Heart left ventricle (tissue), 16 donors: ENCODE results near the gene SLU7. TPM values are rescaled to one million over a fixed set of nuclear protein-coding genes. Genes with fewer than 3 reads are reported as not detected.

Experiments used
- ATAC-seq, 4 donors: fragments of 200-7000 bp; cut with Tn5 transposase; one replicate each; pipeline ENCODE4 v1.9.1; 2020 to 2022; ENCODE audit warnings: moderate library complexity in 4 of 4, mild to moderate bottlenecking in 3 of 4, moderate number of reproducible peaks in 1 of 4
- DNase-seq, 5 donors: peaks; one replicate each; pipeline ENCODE4 v3.0.0-alpha.2; 2020
- H3K27ac ChIP-seq, 12 donors: fragments of 200-600 bp; sonication (generic) in 4 of 12; one replicate each; pipeline versions ENCODE4 v1.5.0 to v1.8.0; 2016 to 2022; ENCODE audit warnings: mild to moderate bottlenecking in 2 of 12
- H3K27me3 ChIP-seq, 9 donors: fragments of 200-600 bp; sonication (generic) in 2 of 9; one replicate each; pipeline versions ENCODE4 v1.5.1 to v1.8.0; 2016 to 2022; ENCODE audit warnings: mild to moderate bottlenecking in 3 of 9
- H3K36me3 ChIP-seq, 9 donors: fragments of 200-600 bp; sonication (generic) in 2 of 9; one replicate each; pipeline versions ENCODE4 v1.5.0 to v1.8.0; 2018 to 2022; ENCODE audit warnings: mild to moderate bottlenecking in 2 of 9
- H3K4me1 ChIP-seq, 12 donors: fragments of 200-600 bp; sonication (generic) in 4 of 12; one replicate each; pipeline versions ENCODE4 v1.5.0 to v1.8.0; 2016 to 2022; ENCODE audit warnings: mild to moderate bottlenecking in 3 of 12
- H3K4me3 ChIP-seq, 12 donors: fragments of 200-600 bp; sonication (generic) in 4 of 12; one replicate each; pipeline versions ENCODE4 v1.5.0 to v1.8.0; 2017 to 2022; ENCODE audit warnings: mild to moderate bottlenecking in 9 of 12, moderate library complexity in 4 of 12
- H3K9me3 ChIP-seq, 12 donors: fragments of 200-600 bp; sonication (generic) in 4 of 12; one replicate each; pipeline versions ENCODE4 v1.5.0 to v1.8.0; 2016 to 2022; ENCODE audit warnings: mild to moderate bottlenecking in 1 of 12
- POLR2A ChIP-seq, 2 donors: fragments of 450-650 bp; IDR thresholded peaks; one replicate each; pipeline ENCODE4 v1.6.1; 2017; ENCODE audit warnings: antibody characterized with exemption in 2 of 2, mild to moderate bottlenecking in 2 of 2, moderate library complexity in 2 of 2
- WGBS, 4 donors: extraction: QIAGEN DNeasy Blood & Tissue Kit in 2 of 4; methylation state at CpG; one replicate each; pipeline versions ENCODE4 v1.1.5 to v1.1.7; 2013 to 2018; 5-methylcytosine and 5-hydroxymethylcytosine counted together
- intact Hi-C, 10 donors: fragments of 100-400 bp; cut with DNase I; formaldehyde crosslinking; loops; one replicate each; pipeline versions ENCODE4 v1.11.1 to v1.14.2; 2022
- polyA plus RNA-seq, 2 donors: library from polyadenylated mRNA; stranded (reverse); fragments of 200-250 nt; gene quantifications; one replicate each; pipeline ENCODE4 v1.2.3, GENCODE V29; 2013
- total RNA-seq, 9 donors: library from RNA; depleted of rRNA in 2 of 9; stranded (reverse); fragments of >200 nt in 2 of 9; fragmentation: NEBNext Ultra II Directional in 3 of 9; extraction: Animal tissue kit (Norgen Biotek cat#: 25700) in 3 of 9; gene quantifications; one replicate each; pipeline versions ENCODE4 v1.1.0 to v1.2.4, GENCODE V29; 2016 to 2023
- TF ChIP-seq, protein P1 (sequence below), 12 donors: fragments of 200-600 bp; sonication (generic) in 4 of 12; IDR thresholded peaks; one replicate each; pipeline versions ENCODE4 v1.5.0 to v1.8.0; 2018 to 2022; ENCODE audit warnings: antibody characterized with exemption in 12 of 12, mild to moderate bottlenecking in 5 of 12
- donor health status: ischemic (EF 13 %, LVEDD 7.1; RV severe dilation, severe dysfunction).
- donor health status: healthy with polysubstance abuse.
- donor health status: DM: no; HTN: yes; CAD: no.
- donor health status: DM: no; HTN: no; CAD: no.
- donor health status: ischemic (EF 25% LVEDD 6.9; RV normal size, moderate dysfunction).
- donor health status: ischemic (EF 25% LVEDD 5.7; RV mildly dilated, moderate dysfunction).
- donor health status: healthy.
- donor health status: DM: yes; HTN: yes; CAD: no.
- donor health status: ischemic (EF 35%, LVEDD 5.7; RV mildly dilated, moderate dysfunction).
- donor health status: nonischemic (EF 11% LVEDD 7.7; RV severe dilation, severe dysfunction).
- donor health status: DM: yes; HTN: yes; CAD: no.
- donor health status: PGD.
- donor health status: ischemic (EF 29% LVEDD 5.4; RV normal size, mild dysfunction).
- donor health status: nonischemic (EF 23%, LVEDD 6.1; RV moderate dilation, normal function).

The SLU7 gene
- total and polyA plus RNA-seq, 11 donors, result 22.7 to 81.6 (median 44.0) TPM

DNA sequence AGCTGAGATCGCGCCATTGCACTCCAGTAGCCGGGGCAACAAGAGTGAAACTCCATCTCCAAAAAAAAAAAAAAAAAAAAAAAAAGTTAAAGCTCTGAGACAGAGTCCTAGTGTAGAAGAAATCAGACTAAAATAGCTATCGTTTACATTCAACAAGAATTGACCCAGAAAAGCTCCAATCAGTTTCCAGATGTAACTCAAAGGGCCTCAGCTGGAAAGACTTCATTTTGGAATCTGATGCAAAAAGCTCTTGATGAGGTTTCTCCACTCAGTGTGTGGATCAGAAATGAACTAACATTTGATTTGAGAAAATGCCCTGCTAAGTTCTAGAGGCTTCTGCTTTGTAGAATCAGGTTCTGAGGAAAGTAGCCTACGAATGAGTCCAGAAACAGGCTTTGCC, 41.2 kb downstream of the SLU7 start:
- Histone ChIP-seq H3K4me1 (peaks cover 0 to 12% (median 0%) of the 10 kb centered on the region in 12 donors), H3K9me3 (no peaks in the 10 kb centered on the region), H3K36me3 (no peaks in the 10 kb centered on the region), H3K4me3 (no peak overlapping the region), H3K27me3 (peaks cover 0 to 3% (median 0%) of the 10 kb centered on the region in 9 donors), H3K27ac (no peak overlapping the region)
- no peak for DNase-seq
- intact Hi-C loops, result no loop called here
- ATAC-seq, result no peak
- 87 to 94% (median 90%) methylated on average over 5 of the region's 5 CpGs for WGBS, 4 donors
- TF ChIP-seq, protein P1, sequence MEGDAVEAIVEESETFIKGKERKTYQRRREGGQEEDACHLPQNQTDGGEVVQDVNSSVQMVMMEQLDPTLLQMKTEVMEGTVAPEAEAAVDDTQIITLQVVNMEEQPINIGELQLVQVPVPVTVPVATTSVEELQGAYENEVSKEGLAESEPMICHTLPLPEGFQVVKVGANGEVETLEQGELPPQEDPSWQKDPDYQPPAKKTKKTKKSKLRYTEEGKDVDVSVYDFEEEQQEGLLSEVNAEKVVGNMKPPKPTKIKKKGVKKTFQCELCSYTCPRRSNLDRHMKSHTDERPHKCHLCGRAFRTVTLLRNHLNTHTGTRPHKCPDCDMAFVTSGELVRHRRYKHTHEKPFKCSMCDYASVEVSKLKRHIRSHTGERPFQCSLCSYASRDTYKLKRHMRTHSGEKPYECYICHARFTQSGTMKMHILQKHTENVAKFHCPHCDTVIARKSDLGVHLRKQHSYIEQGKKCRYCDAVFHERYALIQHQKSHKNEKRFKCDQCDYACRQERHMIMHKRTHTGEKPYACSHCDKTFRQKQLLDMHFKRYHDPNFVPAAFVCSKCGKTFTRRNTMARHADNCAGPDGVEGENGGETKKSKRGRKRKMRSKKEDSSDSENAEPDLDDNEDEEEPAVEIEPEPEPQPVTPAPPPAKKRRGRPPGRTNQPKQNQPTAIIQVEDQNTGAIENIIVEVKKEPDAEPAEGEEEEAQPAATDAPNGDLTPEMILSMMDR (IDR thresholded peaks at IDR 0.05), result no peak
- TF ChIP-seq POLR2A (IDR thresholded peaks at IDR 0.05), result no peak

DNA sequence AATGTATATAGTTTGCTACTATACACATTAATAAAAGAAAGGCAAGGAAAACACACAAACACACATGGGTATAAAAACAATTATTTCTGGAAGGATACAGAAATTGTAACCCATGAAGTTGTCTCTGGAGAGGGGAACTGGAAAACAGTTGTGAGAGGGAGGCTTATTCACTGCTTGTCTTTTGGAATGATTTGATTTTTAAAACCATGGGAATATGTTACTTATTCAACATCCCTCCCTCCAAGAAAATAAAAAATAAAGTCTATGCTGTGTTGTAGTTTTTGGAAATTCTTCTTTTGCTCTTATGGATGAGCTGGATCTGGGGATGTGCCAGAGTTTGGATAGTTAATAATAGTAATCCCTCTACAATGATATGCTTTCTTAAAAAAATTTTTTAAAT, 42.5 kb downstream of the SLU7 start:
- ATAC-seq (no peak), DNase-seq (no peak)
- no peak overlapping the region for H3K27ac ChIP-seq
- H3K4me1 ChIP-seq, result peaks cover 0 to 12% (median 0%) of the 10 kb centered on the region in 12 donors
- peaks cover 0 to 3% (median 0%) of the 10 kb centered on the region in 9 donors for H3K27me3 ChIP-seq
- no peaks in the 10 kb centered on the region for H3K36me3 ChIP-seq
- TF ChIP-seq POLR2A (IDR thresholded peaks at IDR 0.05), result no peak
- TF ChIP-seq, protein P1 (IDR thresholded peaks at IDR 0.05), result no peak
- H3K4me3 ChIP-seq, result no peak overlapping the region
- intact Hi-C loops, result no loop called here
- H3K9me3 ChIP-seq, result no peaks in the 10 kb centered on the region

DNA sequence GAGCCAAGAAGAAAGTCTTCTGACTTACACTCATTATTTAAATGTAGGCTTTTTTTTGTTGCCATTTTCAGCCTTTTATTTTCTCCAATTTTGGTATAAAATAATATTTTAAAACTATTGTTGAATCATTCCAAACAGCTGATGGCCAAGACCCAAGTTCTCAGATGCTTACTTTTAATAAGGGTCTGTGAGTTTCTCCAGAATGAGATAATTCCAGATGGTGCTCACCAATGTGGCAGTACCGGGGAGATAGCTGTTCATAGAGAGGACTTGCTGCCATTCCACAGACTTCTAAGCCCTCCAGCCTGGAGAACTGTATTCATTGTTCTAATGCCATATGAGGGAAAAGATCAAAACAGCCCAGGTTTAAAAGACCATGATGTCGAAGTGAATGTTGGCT, 43.2 kb downstream of the SLU7 start:
- Histone ChIP-seq H3K27ac (no peak overlapping the region), H3K27me3 (peaks cover 0 to 3% (median 0%) of the 10 kb centered on the region in 9 donors), H3K9me3 (no peaks in the 10 kb centered on the region), H3K4me3 (no peak overlapping the region), H3K36me3 (no peaks in the 10 kb centered on the region), H3K4me1 (peaks cover 0 to 17% (median 0%) of the 10 kb centered on the region in 12 donors)
- TF ChIP-seq, protein P1 (IDR thresholded peaks at IDR 0.05), result no peak
- TF ChIP-seq POLR2A (IDR thresholded peaks at IDR 0.05), result no peak
- no peak for ATAC-seq
- intact Hi-C loops, result no loop called here
- WGBS, 4 donors, result 76 to 85% (median 78%) methylated on average over 2 of the region's 2 CpGs
- no peak for DNase-seq

DNA sequence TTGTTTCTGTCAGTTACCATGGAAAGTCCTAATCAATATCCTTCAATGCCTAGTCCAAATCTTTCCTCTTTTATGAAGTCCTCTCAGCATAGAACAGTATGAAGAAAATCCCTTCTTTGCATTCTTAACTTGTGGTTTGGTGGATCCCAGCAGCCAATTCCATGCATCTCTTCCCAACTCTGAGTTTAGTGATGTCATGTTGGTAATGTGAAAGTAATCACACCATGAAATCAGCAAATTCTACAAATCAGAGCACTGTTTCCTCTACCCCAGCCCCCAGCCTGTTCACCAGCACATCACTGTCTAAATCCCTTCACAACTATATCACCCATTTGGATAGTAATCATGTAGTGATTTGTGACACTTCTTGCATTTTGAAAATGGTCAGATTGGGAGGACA, 43.7 kb downstream of the SLU7 start:
- no peaks in the 10 kb centered on the region for H3K9me3 ChIP-seq
- intact Hi-C loops, result no loop called here
- peaks cover 0 to 19% (median 1%) of the 10 kb centered on the region in 12 donors for H3K4me1 ChIP-seq
- DNase-seq, result no peak
- no peaks in the 10 kb centered on the region for H3K36me3 ChIP-seq
- H3K4me3 ChIP-seq, result no peak overlapping the region
- no peak for TF ChIP-seq POLR2A (IDR thresholded peaks at IDR 0.05)
- TF ChIP-seq, protein P1 (IDR thresholded peaks at IDR 0.05), result no peak
- peaks cover 0 to 8% (median 0%) of the 10 kb centered on the region in 9 donors for H3K27me3 ChIP-seq
- no peak overlapping the region for H3K27ac ChIP-seq
- ATAC-seq, result no peak
